HepG2 (cell line): ENCODE measurements around the gene ANGPTL5. TPM values are rescaled to one million over a fixed set of nuclear protein-coding genes. Genes with fewer than 3 reads are reported as not detected.

ENCODE experiments used
- ATAC-seq: fragments of 200-7000 bp; cut with Tn5 transposase; 3 replicates; pipeline ENCODE4 v1.9.1; 2020; ENCODE audit warnings: mild to moderate bottlenecking, moderate library complexity
- BruUV-seq: library from RNA; stranded (reverse); fragments of 400-500 nt; replicated peaks from 2 replicates; lab custom pipeline; 2021; lab: Mats Ljungman, UMichigan
- CTCF ChIA-PET: fragments of 300-600 bp; formaldehyde crosslinking; extraction: SDS; loops from one replicate; lab custom pipeline; 2021; ENCODE audit warnings: low total read pairs, inconsistent platforms, low intra/inter-chr PET ratio; lab: Yijun Ruan, JAX
- POLR2A ChIA-PET: fragments of 350-600 bp; sonication (Branson Sonifier 250); formaldehyde crosslinking; loops from one replicate; lab custom pipeline; 2020; ENCODE audit warnings: antibody characterized with exemption, inconsistent platforms; lab: Yijun Ruan, JAX
- DNase-seq: peaks from one replicate; pipeline ENCODE4 v3.0.0-alpha.2; 2015; ENCODE audit warnings: low spot score
- FAIRE-seq: peaks from 3 replicates; lab custom pipeline; 2011; peaks lifted over from hg19 to GRCh38; lab: Jason Lieb, UNC
- H2AFZ ChIP-seq: one replicate; pipeline ENCODE4 v1.6.1; 2011; ENCODE audit warnings: low read length, inconsistent platforms
- H3K27ac ChIP-seq: fragments of 300-600 bp; 3 replicates; pipeline ENCODE4 v1.8.0; 2011; ENCODE audit warnings: mixed run types, mild to moderate bottlenecking, mixed read lengths, low read length, inconsistent platforms; ENCODE audit not compliant: insufficient read depth; ENCODE audit errors: extremely low read length
- H3K27me3 ChIP-seq, 2 experiments: fragments of 200-600 bp in 1 of 2; 2 replicates in 1 of 2; 3 replicates in 1 of 2; pipeline versions ENCODE4 v1.6.0 to v1.8.0; 2011; ENCODE audit warnings: low read length in 2 of 2, mild to moderate bottlenecking in 2 of 2, moderate library complexity in 2 of 2, inconsistent platforms in 1 of 2; ENCODE audit not compliant: insufficient read depth in 2 of 2, control insufficient read depth in 1 of 2
- H3K36me3 ChIP-seq, 2 experiments: fragments of 200-600 bp in 1 of 2; replicated peaks in 1 of 2; 2 replicates in 1 of 2; 3 replicates in 1 of 2; pipeline versions ENCODE4 v1.5.1 to v1.8.0; 2011; ENCODE audit warnings: low read length in 2 of 2, inconsistent platforms in 1 of 2; ENCODE audit not compliant: insufficient read depth in 2 of 2, control insufficient read depth in 1 of 2
- H3K4me1 ChIP-seq: 2 replicates; pipeline ENCODE4 v1.5.1; 2012; ENCODE audit warnings: low read length, inconsistent platforms; ENCODE audit not compliant: insufficient read depth
- H3K4me2 ChIP-seq: 2 replicates; pipeline ENCODE4 v1.6.0; 2011; ENCODE audit warnings: low read depth, low read length, inconsistent platforms
- H3K4me3 ChIP-seq, 3 experiments: fragments of 200-600 bp in 1 of 3; sonication (generic), shearing (Covaris generic) in 1 of 3; replicated peaks in 1 of 3; 2 replicates each; pipeline ENCODE4 v1.5.1; 2011 to 2016; ENCODE audit warnings: low read length in 3 of 3, inconsistent platforms in 2 of 3, low read depth in 2 of 3, mild to moderate bottlenecking in 2 of 3, control low read depth in 1 of 3, mixed read lengths in 1 of 3; ENCODE audit not compliant: insufficient read depth in 1 of 3
- H3K79me2 ChIP-seq: one replicate; pipeline ENCODE4 v1.6.1; 2011; ENCODE audit warnings: low read length, inconsistent platforms; ENCODE audit not compliant: insufficient read depth
- H3K9ac ChIP-seq: 2 replicates; pipeline ENCODE4 v1.6.0; 2011; ENCODE audit warnings: mild to moderate bottlenecking, low read depth, low read length, inconsistent platforms; ENCODE audit not compliant: insufficient read depth
- H3K9me3 ChIP-seq: 2 replicates; pipeline ENCODE4 v1.5.1; 2012; ENCODE audit warnings: mild to moderate bottlenecking, low read length
- H4K20me1 ChIP-seq: 2 replicates; pipeline ENCODE4 v1.6.0; 2011; ENCODE audit warnings: inconsistent platforms, mild to moderate bottlenecking, low read length, moderate library complexity; ENCODE audit not compliant: insufficient read depth
- BORCS8-MEF2B ChIP-seq: sonication (generic); formaldehyde crosslinking; IDR thresholded peaks from 2 replicates; pipeline ENCODE4 v1.8.0; 2022; ENCODE audit warnings: mild to moderate bottlenecking, missing genetic modification reagents
- CENPX ChIP-seq: sonication (generic); formaldehyde crosslinking; IDR thresholded peaks from 2 replicates; pipeline ENCODE4 v1.9.0; 2021; ENCODE audit warnings: mild to moderate bottlenecking, missing genetic modification reagents, moderate library complexity
- HOXD1 ChIP-seq: sonication (generic); formaldehyde crosslinking; IDR thresholded peaks from 2 replicates; pipeline ENCODE4 v1.5.0; 2020; ENCODE audit warnings: missing genetic modification reagents
- KDM5A ChIP-seq: fragments of 200-600 bp; sonication (generic); IDR thresholded peaks from 2 replicates; pipeline ENCODE4 v1.7.0; 2018; ENCODE audit warnings: antibody characterized with exemption, mild to moderate bottlenecking, low read length, borderline replicate concordance
- MED13 ChIP-seq: sonication (generic); formaldehyde crosslinking; IDR thresholded peaks from 2 replicates; pipeline ENCODE4 v1.5.0; 2020; ENCODE audit warnings: missing genetic modification reagents
- MED8 ChIP-seq: sonication (generic); formaldehyde crosslinking; IDR thresholded peaks from 2 replicates; pipeline ENCODE4 v1.8.1; 2023; ENCODE audit warnings: mild to moderate bottlenecking, missing genetic modification reagents; ENCODE audit not compliant: insufficient replicate concordance
- NCOA2 ChIP-seq: sonication (generic); formaldehyde crosslinking; IDR thresholded peaks from 2 replicates; pipeline ENCODE4 v1.8.0; 2022; ENCODE audit warnings: inconsistent platforms
- SOX6 ChIP-seq, 2 experiments: fragments of 450-650 bp in 1 of 2; sonication (generic) in 1 of 2; formaldehyde crosslinking in 1 of 2; IDR thresholded peaks; 2 replicates each; pipeline versions ENCODE4 v1.4.0 to v1.6.1; 2017 to 2020; ENCODE audit warnings: antibody characterized with exemption in 1 of 2, mild to moderate bottlenecking in 1 of 2, missing genetic modification reagents in 1 of 2
- SP4 ChIP-seq: sonication (generic); formaldehyde crosslinking; IDR thresholded peaks from 2 replicates; pipeline ENCODE4 v1.8.1; 2023; ENCODE audit warnings: mild to moderate bottlenecking, missing genetic modification reagents
- TGIF2 ChIP-seq: IDR thresholded peaks from 2 replicates; pipeline ENCODE4 v1.6.1; 2016; ENCODE audit warnings: control low read depth, missing compliant biosample characterization
- ZBTB7A ChIP-seq: sonication (generic); formaldehyde crosslinking; IDR thresholded peaks from 2 replicates; pipeline ENCODE4 v1.8.0; 2022; ENCODE audit warnings: mild to moderate bottlenecking, missing genetic modification reagents
- ZNF136 ChIP-seq: sonication (generic); formaldehyde crosslinking; IDR thresholded peaks from 2 replicates; pipeline ENCODE4 v1.8.1; 2022; ENCODE audit warnings: low read depth, mild to moderate bottlenecking, moderate library complexity, missing genetic modification reagents
- ZNF317 ChIP-seq: sonication (generic); formaldehyde crosslinking; IDR thresholded peaks from 2 replicates; pipeline ENCODE4 v1.5.0; 2020; ENCODE audit warnings: mild to moderate bottlenecking, missing genetic modification reagents
- ZNF335 ChIP-seq: sonication (generic); formaldehyde crosslinking; IDR thresholded peaks from 2 replicates; pipeline ENCODE4 v1.4.0; 2020; ENCODE audit warnings: missing genetic modification reagents
- ZNF33A ChIP-seq: sonication (generic); formaldehyde crosslinking; IDR thresholded peaks from 2 replicates; pipeline ENCODE4 v1.5.1; 2020; ENCODE audit warnings: missing genetic modification reagents, mild to moderate bottlenecking, moderate library complexity, borderline replicate concordance
- WGBS: methylation state at CpG from one replicate; pipeline ENCODE4 v1.1.6; 2017; ENCODE audit warnings: low lambda C conversion rate; 5-methylcytosine and 5-hydroxymethylcytosine counted together
- in situ Hi-C: cut with HindIII; loops from 2 replicates; pipeline ENCODE4 v1.10.0; 2017; ENCODE audit warnings: low pct_unique_long_range_greater_than_20kb; ENCODE audit not compliant: extremely low pct_ligation_motif_present
- intact Hi-C: fragments of 100-400 bp; cut with micrococcal nuclease; formaldehyde crosslinking; loops from one replicate; pipeline ENCODE4 v1.10.0; 2022; ENCODE audit not compliant: unreplicated experiment
- polyA plus RNA-seq, 8 experiments: library from polyadenylated mRNA; depleted of rRNA in 3 of 8; stranded (reverse) in 7 of 8; unstranded in 1 of 8; fragments of >200 nt; fragmentation: Illumina TruSeq in 4 of 8; extraction: Trizol in 4 of 8; gene quantifications; 2 replicates each; pipeline versions ENCODE4 v1.2.1 to v1.2.3, GENCODE V29; 2011 to 2016; ENCODE audit warnings: low read depth in 4 of 8, missing spikeins in 1 of 8, mixed read lengths in 1 of 8; ENCODE audit not compliant: insufficient read depth in 1 of 8
- total RNA-seq, 5 experiments: library from RNA; depleted of rRNA; stranded (reverse); fragments of >200 nt; fragmentation: Illumina TruSeq; extraction: Trizol; gene quantifications; 2 replicates each; pipeline ENCODE4 v1.2.3, GENCODE V29; 2016; ENCODE audit warnings: low read depth in 1 of 5
- TF ChIP-seq, protein P1 (sequence below): sonication (generic); formaldehyde crosslinking; IDR thresholded peaks from 2 replicates; pipeline ENCODE4 v1.5.1; 2020; ENCODE audit warnings: missing genetic modification reagents, mild to moderate bottlenecking, borderline replicate concordance
- TF ChIP-seq, protein P2 (sequence below): sonication (generic); formaldehyde crosslinking; IDR thresholded peaks from 2 replicates; pipeline ENCODE4 v1.4.0; 2020; ENCODE audit warnings: mild to moderate bottlenecking, missing genetic modification reagents

ANGPTL5 gene
- total and polyA plus RNA-seq, 2 of the 13 experiments (the other 11 are each of a cell fraction or from before 2014, with no cell fraction given): not detected

DNA sequence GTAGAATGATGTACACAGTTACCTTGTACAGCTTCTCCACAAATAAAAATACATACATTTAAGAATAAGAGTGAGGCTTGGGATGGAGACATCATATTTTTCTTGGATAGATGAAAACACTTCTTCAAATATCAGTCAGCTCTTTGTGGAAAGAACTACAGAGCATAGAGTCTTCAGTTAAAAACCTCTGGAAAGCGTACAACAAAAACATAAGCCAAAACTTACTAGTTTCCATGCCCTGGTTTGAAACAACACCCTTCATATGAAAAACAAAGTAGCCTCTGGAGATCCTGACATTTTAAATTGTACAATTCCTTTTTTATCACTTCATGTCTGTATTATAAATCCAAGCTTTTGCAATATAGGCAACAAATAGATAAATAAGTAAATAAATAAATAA is 8.5 kb downstream of the ANGPTL5 start:
- Histone ChIP-seq H3K27me3 (peaks cover 1 to 7% of the 10 kb centered on the region in 2 experiments; a peak in 2 of 5 replicates), H3K9ac (no peak overlapping the region), H3K36me3 (no peaks in the 10 kb centered on the region), H2AFZ (no peak overlapping the region), H3K9me3 (no peaks in the 10 kb centered on the region), H4K20me1 (no peaks in the 10 kb centered on the region), H3K4me1 (peaks cover 6% of the 10 kb centered on the region), H3K4me3 (no peak overlapping the region), H3K4me2 (no peak overlapping the region), H3K79me2 (no peaks in the 10 kb centered on the region), H3K27ac (no peak overlapping the region)
- in situ Hi-C loops (no loop called here), intact Hi-C loops (no loop called here)
- ChIA-PET CTCF (no interaction called here), POLR2A (no interaction called here)
- no peak for ATAC-seq
- BruUV-seq: no TSS peak
- DNase-seq: no peak
- no peak for FAIRE-seq
- WGBS: 88% methylated on average over 1 of the region's 1 CpG
- TF ChIP-seq HOXD1 (no peak), NCOA2 (CRISPR knock-in tag) (no peak), TGIF2 (CRISPR knock-in tag) (no peak), MED8 (CRISPR knock-in tag) (no peak), CENPX (CRISPR knock-in tag) (no peak), SOX6 (IDR thresholded peaks at IDR 0.05) (no peak), SOX6 (CRISPR knock-in tag; IDR thresholded peaks at IDR 0.05) (no peak), ZNF335 (no peak), ZNF136 (CRISPR knock-in tag) (no peak), SP4 (no peak), KDM5A (no peak), ZBTB7A (CRISPR knock-in tag) (no peak), ZNF317 (CRISPR knock-in tag) (no peak), MED13 (no peak), BORCS8-MEF2B (CRISPR knock-in tag) (no peak), ZNF33A (CRISPR knock-in tag) (no peak)
- TF ChIP-seq, protein P1, sequence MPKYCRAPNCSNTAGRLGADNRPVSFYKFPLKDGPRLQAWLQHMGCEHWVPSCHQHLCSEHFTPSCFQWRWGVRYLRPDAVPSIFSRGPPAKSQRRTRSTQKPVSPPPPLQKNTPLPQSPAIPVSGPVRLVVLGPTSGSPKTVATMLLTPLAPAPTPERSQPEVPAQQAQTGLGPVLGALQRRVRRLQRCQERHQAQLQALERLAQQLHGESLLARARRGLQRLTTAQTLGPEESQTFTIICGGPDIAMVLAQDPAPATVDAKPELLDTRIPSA (CRISPR knock-in tag): no peak
- TF ChIP-seq, protein P2, sequence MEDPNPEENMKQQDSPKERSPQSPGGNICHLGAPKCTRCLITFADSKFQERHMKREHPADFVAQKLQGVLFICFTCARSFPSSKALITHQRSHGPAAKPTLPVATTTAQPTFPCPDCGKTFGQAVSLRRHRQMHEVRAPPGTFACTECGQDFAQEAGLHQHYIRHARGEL: no peak
